Panc1 (cell line): ENCODE results near the gene TXK. TPM values are rescaled to one million over a fixed set of nuclear protein-coding genes. Genes with fewer than 3 reads are reported as not detected.

Experiments
- ATAC-seq: fragments of 200-7000 bp; cut with Tn5 transposase; 2 replicates; pipeline ENCODE4 v1.9.1; 2020; ENCODE audit warnings: mild to moderate bottlenecking, moderate library complexity
- Bru-seq: library from RNA; stranded (reverse); fragments of 400-500 nt; gene quantifications from one replicate; lab custom pipeline; 2021; lab: Mats Ljungman, UMichigan
- BruChase-seq, 2 experiments: library from RNA; stranded (reverse); fragments of 400-500 nt; gene quantifications; one replicate each; lab custom pipeline; 2021; lab: Mats Ljungman, UMichigan
- BruUV-seq: library from RNA; stranded (reverse); fragments of 400-500 nt; replicated peaks from 2 replicates; lab custom pipeline; 2021; lab: Mats Ljungman, UMichigan
- CTCF ChIA-PET: fragments of 300-600 bp; sonication (Branson Sonifier 250); formaldehyde crosslinking; loops from one replicate; lab custom pipeline; 2022; ENCODE audit warnings: antibody characterized with exemption; lab: Charles Lee
- POLR2A ChIA-PET: fragments of 300-600 bp; sonication (Branson Sonifier 250); formaldehyde crosslinking; loops from one replicate; lab custom pipeline; 2022; ENCODE audit warnings: antibody characterized with exemption; lab: Charles Lee
- DNase-seq: peaks from one replicate; pipeline ENCODE4 v3.0.0-alpha.2; 2010; ENCODE audit warnings: low read depth, low spot score
- H3K27ac ChIP-seq: 2 replicates; pipeline ENCODE4 v1.5.1; 2011; ENCODE audit warnings: mild to moderate bottlenecking, low read length, inconsistent platforms
- H3K27me3 ChIP-seq: fragments of 200-500 bp; sonication (Bioruptor generic); 2 replicates; pipeline ENCODE4 v1.6.0; 2014; ENCODE audit warnings: low read length, inconsistent platforms; ENCODE audit not compliant: control insufficient read depth, insufficient read depth
- H3K36me3 ChIP-seq: fragments of 200-500 bp; sonication (Bioruptor generic); 2 replicates; pipeline ENCODE4 v1.5.1; 2014; ENCODE audit warnings: inconsistent platforms, mild to moderate bottlenecking, low read length, moderate library complexity; ENCODE audit not compliant: control insufficient read depth, insufficient read depth
- H3K4me1 ChIP-seq: 2 replicates; pipeline ENCODE4 v1.5.1; 2011; ENCODE audit warnings: inconsistent platforms, mild to moderate bottlenecking, low read length, moderate library complexity; ENCODE audit not compliant: control insufficient read depth, insufficient read depth
- H3K4me3 ChIP-seq, 2 experiments: 2 replicates each; pipeline ENCODE4 v1.5.1; 2011 to 2012; ENCODE audit warnings: low read depth in 2 of 2, low read length in 2 of 2, mild to moderate bottlenecking in 2 of 2, inconsistent platforms in 1 of 2, moderate library complexity in 1 of 2
- H3K9me3 ChIP-seq: fragments of 200-500 bp; sonication (Bioruptor generic); 2 replicates; pipeline ENCODE4 v1.5.1; 2014; ENCODE audit warnings: low read depth, mild to moderate bottlenecking, inconsistent platforms, low read length, moderate library complexity; ENCODE audit not compliant: control insufficient read depth, insufficient read depth
- CTCF ChIP-seq: fragments of 450-650 bp; IDR thresholded peaks from 2 replicates; pipeline ENCODE4 v1.5.1; 2017; ENCODE audit warnings: mild to moderate bottlenecking
- POLR2AphosphoS5 ChIP-seq: IDR thresholded peaks from 2 replicates; pipeline ENCODE4 v1.6.1; 2012; ENCODE audit warnings: mild to moderate bottlenecking, low read depth, low read length, moderate library complexity
- REST ChIP-seq, 2 experiments: IDR thresholded peaks; 2 replicates each; pipeline ENCODE4 v1.6.1; 2011 to 2012; ENCODE audit warnings: low read depth in 2 of 2, control low read depth in 1 of 2, low read length in 1 of 2, mild to moderate bottlenecking in 1 of 2, moderate library complexity in 1 of 2; ENCODE audit not compliant: insufficient read depth in 1 of 2
- SIN3A ChIP-seq: IDR thresholded peaks from 2 replicates; pipeline ENCODE4 v1.6.1; 2012; ENCODE audit warnings: low read depth, mild to moderate bottlenecking, low read length, moderate library complexity, borderline replicate concordance; ENCODE audit not compliant: insufficient read depth
- TCF7L2 ChIP-seq: IDR thresholded peaks from 2 replicates; pipeline ENCODE4 v1.6.1; 2011; ENCODE audit warnings: mild to moderate bottlenecking, low read depth, low read length, inconsistent platforms
- in situ Hi-C: cut with HindIII; loops from 2 replicates; pipeline ENCODE4 v1.10.0; 2016; ENCODE audit warnings: low sequenced_read_pairs, low pct_unique_long_range_greater_than_20kb
- intact Hi-C: fragments of 100-400 bp; cut with micrococcal nuclease; formaldehyde crosslinking; loops from one replicate; pipeline ENCODE4 v1.10.0; 2022; ENCODE audit not compliant: unreplicated experiment
- long read RNA-seq: library from polyadenylated mRNA; unstranded; transcript quantifications from one replicate; pipeline ENCODE4 v2.0.0, GENCODE V29; 2021; ENCODE audit not compliant: unreplicated experiment
- polyA plus RNA-seq: library from polyadenylated mRNA; unstranded; fragments of >200 nt; gene quantifications from one replicate; pipeline ENCODE4 v1.2.1, GENCODE V29; 2012; ENCODE audit warnings: missing spikeins; ENCODE audit not compliant: insufficient read length
- total RNA-seq: library from RNA; stranded (reverse); gene quantifications from one replicate; pipeline ENCODE4 v1.2.1, GENCODE V29; 2021; ENCODE audit not compliant: unreplicated experiment

The TXK gene
- 0.26 TPM for total RNA-seq
- polyA plus RNA-seq: not detected
- Bru-seq, nascent RNA: percentile 28 among the genes with signal in this experiment
- BruChase-seq, experiment 1, labeled RNA remaining after a 2-hour chase: percentile 34 among the genes with signal in this experiment
- BruChase-seq, experiment 2, labeled RNA remaining after a 6-hour chase: percentile 32 among the genes with signal in this experiment
- long read RNA-seq: 0 reads

- ATAC-seq: no peak
- in situ Hi-C loops: no loop called here
- no peak for DNase-seq
Measured at GRCh38 chr4:48134081-48134480, at the start of gene TXK. Gene TXK (minus strand): TSS chr4:48134250. CDS start chr4:48134170, 80 bp downstream.

GRCh38 chr4:48180234-48180633 is 46.2 kb upstream of the TXK start:
- no TSS peak for BruUV-seq
- H3K27me3 ChIP-seq: no peaks in the 10 kb centered on the region
- no peak for TF ChIP-seq REST (IDR thresholded peaks at IDR 0.05; ENCODE audit: insufficient read depth in 1 of 2, low read depth in 2 of 2, low read length in 1 of 2)
- no peaks in the 10 kb centered on the region for H3K9me3 ChIP-seq
- no peak overlapping the region for H3K4me3 ChIP-seq
- no peaks in the 10 kb centered on the region for H3K36me3 ChIP-seq
- intact Hi-C loops: no loop called here
- ATAC-seq: no peak
- H3K27ac ChIP-seq: no peak overlapping the region
- ChIA-PET POLR2A (no interaction called here), CTCF (no interaction called here)
- no peak for DNase-seq
- H3K4me1 ChIP-seq: no peaks in the 10 kb centered on the region
- in situ Hi-C loops: no loop called here

More at GRCh38 chr4:48134081-48134480, at the start of gene TXK:
- no peaks in the 10 kb centered on the region for H3K4me1 ChIP-seq
- H3K36me3 ChIP-seq: no peaks in the 10 kb centered on the region
- ChIA-PET POLR2A (no interaction called here), CTCF (no interaction called here)
- H3K9me3 ChIP-seq: no peaks in the 10 kb centered on the region
- H3K4me3 ChIP-seq: no peak within 1 kb of the TSS
- intact Hi-C loops: no loop called here
- H3K27me3 ChIP-seq: no peaks in the 10 kb centered on the region
- H3K27ac ChIP-seq: no peak within 1 kb of the TSS
- no TSS peak for BruUV-seq
- TF ChIP-seq SIN3A (no peak), REST (IDR thresholded peaks at IDR 0.05; ENCODE audit: insufficient read depth in 1 of 2, low read depth in 2 of 2, low read length in 1 of 2) (no peak), CTCF (no peak), TCF7L2 (no peak), POLR2AphosphoS5 (no peak)
